Brain microvascular endothelial cell (primary cell): ENCODE results near the gene THEMIS.
"Not testable (repeated sequence)": the region's sequence is repeated elsewhere in the genome, so short reads cannot be mapped to it uniquely, and the experiment has no call there.

ENCODE experiments used
- DNase-seq: peaks from one replicate; pipeline ENCODE4 v3.0.0-alpha.2; 2020
- H3K27ac ChIP-seq: fragments of 250-450 bp; sonication (Bioruptor Pico); 2 replicates; pipeline ENCODE4 v1.5.1; 2020; ENCODE audit warnings: mild to moderate bottlenecking, moderate library complexity
- H3K27me3 ChIP-seq: fragments of 250-450 bp; sonication (Bioruptor Pico); replicated peaks from 2 replicates; pipeline ENCODE4 v1.5.1; 2020; ENCODE audit warnings: mild to moderate bottlenecking
- H3K36me3 ChIP-seq: fragments of 250-450 bp; sonication (Bioruptor Pico); replicated peaks from 2 replicates; pipeline ENCODE4 v1.5.1; 2020; ENCODE audit warnings: mild to moderate bottlenecking
- H3K4me3 ChIP-seq: 2 replicates; pipeline ENCODE4 v1.5.1; 2011; ENCODE audit warnings: low read depth, mild to moderate bottlenecking, control low read depth, low read length, moderate library complexity
- CTCF ChIP-seq: IDR thresholded peaks from 2 replicates; pipeline ENCODE4 v1.5.1; 2011; ENCODE audit warnings: low read depth, mild to moderate bottlenecking, moderate library complexity, low read length, control low read depth, inconsistent platforms; ENCODE audit errors: missing control alignments
- in situ Hi-C: cut with HindIII; loops from 2 replicates; pipeline ENCODE4 v1.10.0; 2017; ENCODE audit warnings: low sequenced_read_pairs, low pct_ligation_motif_present

The THEMIS gene

GRCh38 chr6:127710668-127711067 is 190.2 kb downstream of the THEMIS start:
- no peak for DNase-seq
- H3K4me3 ChIP-seq, result no peak overlapping the region
- in situ Hi-C loops, result no loop called here
- no peaks in the 10 kb centered on the region for H3K27me3 ChIP-seq
- H3K36me3 ChIP-seq, result no peaks in the 10 kb centered on the region
- TF ChIP-seq CTCF, result no peak
- no peak overlapping the region for H3K27ac ChIP-seq

- in situ Hi-C loops, result no loop called here
Observed at GRCh38 chr6:127706216-127706615, 194.6 kb downstream of the THEMIS start.

GRCh38 chr6:127695108-127695507 is 205.8 kb downstream of the THEMIS start:
- Histone ChIP-seq H3K4me3 (no peak overlapping the region), H3K36me3 (no peaks in the 10 kb centered on the region), H3K27me3 (no peaks in the 10 kb centered on the region), H3K27ac (no peak overlapping the region)
- in situ Hi-C loops, result no loop called here
- TF ChIP-seq CTCF, result no peak
- DNase-seq, result no peak

More at GRCh38 chr6:127706216-127706615, 194.6 kb downstream of the THEMIS start:
- TF ChIP-seq CTCF, result no peak
- no peaks in the 10 kb centered on the region for H3K36me3 ChIP-seq
- DNase-seq, result no peak
- no peaks in the 10 kb centered on the region for H3K27me3 ChIP-seq
- H3K27ac ChIP-seq, result no peak overlapping the region
- no peak overlapping the region for H3K4me3 ChIP-seq

- TF ChIP-seq CTCF, result no peak
Observed at GRCh38 chr6:127691146-127691545, 209.7 kb downstream of the THEMIS start.

GRCh38 chr6:127690588-127690987 is 210.3 kb downstream of the THEMIS start:
- in situ Hi-C loops, result no loop called here
- no peaks in the 10 kb centered on the region for H3K36me3 ChIP-seq
- no peak for TF ChIP-seq CTCF

More at GRCh38 chr6:127691146-127691545, 209.7 kb downstream of the THEMIS start:
- H3K36me3 ChIP-seq, result no peaks in the 10 kb centered on the region
- H3K27ac ChIP-seq, result no peak overlapping the region
- DNase-seq, result no peak
- H3K4me3 ChIP-seq, result no peak overlapping the region
- no peaks in the 10 kb centered on the region for H3K27me3 ChIP-seq
- in situ Hi-C loops, result no loop called here

GRCh38 chr6:127690092-127690491 is 210.8 kb downstream of the THEMIS start:
- peak; percentile 12 for DNase-seq
- no peaks in the 10 kb centered on the region for H3K36me3 ChIP-seq
- in situ Hi-C loops, result no loop called here
- TF ChIP-seq CTCF, result peak; percentile 70
- no peaks in the 10 kb centered on the region for H3K27me3 ChIP-seq
- no peak overlapping the region for H3K27ac ChIP-seq
- no peak overlapping the region for H3K4me3 ChIP-seq

More at GRCh38 chr6:127690588-127690987, 210.3 kb downstream of the THEMIS start:
- H3K4me3 ChIP-seq, result no peak overlapping the region
- no peak overlapping the region for H3K27ac ChIP-seq
- DNase-seq, result no peak
- H3K27me3 ChIP-seq, result no peaks in the 10 kb centered on the region

- DNase-seq, H3K27me3 ChIP-seq, in situ Hi-C loops, H3K4me3 ChIP-seq, H3K36me3 ChIP-seq, H3K27ac ChIP-seq: not testable (repeated sequence)
Observed at GRCh38 chr6:127687490-127687889, 213.4 kb downstream of the THEMIS start.
